Aorta (tissue), 5 donors: ENCODE data around the gene DVL2. TPM values are rescaled to one million over a fixed set of nuclear protein-coding genes. Genes with fewer than 3 reads are reported as not detected.

Experiments used
- ATAC-seq: fragments of 200-7000 bp; cut with Tn5 transposase; one replicate; pipeline ENCODE4 v1.9.1; 2022; ENCODE audit warnings: moderate library complexity; ENCODE audit not compliant: low FRiP score
- DNase-seq, 2 donors: peaks; one replicate each; pipeline ENCODE4 v3.0.0-alpha.2; 2020
- H3K27ac ChIP-seq, 2 donors: one replicate each; pipeline ENCODE4 v1.5.1; 2013; ENCODE audit warnings: low read length in 2 of 2, mild to moderate bottlenecking in 2 of 2, moderate library complexity in 2 of 2, control low read depth in 1 of 2, inconsistent platforms in 1 of 2, low read depth in 1 of 2
- H3K27me3 ChIP-seq, 2 donors: one replicate each; pipeline ENCODE4 v1.6.1; 2013; ENCODE audit warnings: control low read depth in 1 of 2, low read length in 1 of 2, mild to moderate bottlenecking in 1 of 2, moderate library complexity in 1 of 2; ENCODE audit not compliant: insufficient read depth in 2 of 2, control insufficient read depth in 1 of 2
- H3K36me3 ChIP-seq, 2 donors: one replicate each; pipeline ENCODE4 v1.6.1; 2013; ENCODE audit warnings: control low read depth in 1 of 2, low read length in 1 of 2, mild to moderate bottlenecking in 1 of 2; ENCODE audit not compliant: insufficient read depth in 2 of 2, control insufficient read depth in 1 of 2
- H3K4me1 ChIP-seq, 2 donors: one replicate each; pipeline ENCODE4 v1.6.1; 2013; ENCODE audit warnings: low read length in 2 of 2, control low read depth in 1 of 2, mild to moderate bottlenecking in 1 of 2, moderate library complexity in 1 of 2; ENCODE audit not compliant: insufficient read depth in 2 of 2, control insufficient read depth in 1 of 2
- H3K4me3 ChIP-seq, 2 donors: one replicate each; pipeline ENCODE4 v1.5.1; 2013; ENCODE audit warnings: low read length in 2 of 2, control low read depth in 1 of 2, mild to moderate bottlenecking in 1 of 2
- H3K9me3 ChIP-seq: one replicate; pipeline ENCODE4 v1.6.1; 2013; ENCODE audit warnings: mild to moderate bottlenecking, low read length; ENCODE audit not compliant: control insufficient read depth
- WGBS, 2 donors: extraction: QIAGEN DNeasy Blood & Tissue Kit; methylation state at CpG; one replicate each; pipeline ENCODE4 v1.1.7; 2013; 5-methylcytosine and 5-hydroxymethylcytosine counted together
- intact Hi-C, 2 donors: fragments of 100-400 bp; cut with DNase I; formaldehyde crosslinking; loops; one replicate each; pipeline versions ENCODE4 v1.14.2 to v1.15.0; 2022
- polyA plus RNA-seq, 2 donors: library from polyadenylated mRNA; stranded (reverse); fragments of 200-250 nt; gene quantifications; one replicate each; pipeline ENCODE4 v1.2.3, GENCODE V29; 2013
- total RNA-seq, 2 donors: library from RNA; stranded (reverse); fragmentation: NEBNext Ultra II Directional; extraction: Animal tissue kit (Norgen Biotek cat#: 25700); gene quantifications; one replicate each; pipeline ENCODE4 v1.2.1, GENCODE V29; 2021
- donor health status: healthy with polysubstance abuse.
- donor health status: Bipolar disorder and iron deficiency.
- donor health status: DM: no; HTN: no; CAD: no.
- donor health status: DM: no; HTN: no; CAD: no.
- donor health status: DM: yes; HTN: yes; CAD: no.

The DVL2 gene
- total and polyA plus RNA-seq, 4 donors = 10.0 to 45.6 (median 25.1) TPM

GRCh38 chr17:7224110-7224509 is 10.2 kb downstream of the DVL2 start:
- peaks cover 0 to 6% of the 10 kb centered on the region in 2 donors for H3K36me3 ChIP-seq

GRCh38 chr17:7223375-7223774 is 10.9 kb downstream of the DVL2 start:
- Histone ChIP-seq H3K27ac (no peak overlapping the region), H3K36me3 (peaks cover 0 to 6% of the 10 kb centered on the region in 2 donors), H3K27me3 (no peaks in the 10 kb centered on the region), H3K4me1 (no peaks in the 10 kb centered on the region), H3K9me3 (no peaks in the 10 kb centered on the region), H3K4me3 (no peak overlapping the region)
- intact Hi-C loops = no loop called here
- ATAC-seq (no peak), DNase-seq (no peak)
- 65 to 69% methylated on average over 4 of the region's 4 CpGs for WGBS, 2 donors

More at GRCh38 chr17:7224110-7224509, 10.2 kb downstream of the DVL2 start:
- DNase-seq = no peak
- ATAC-seq = no peak
- Histone ChIP-seq H3K27me3 (no peaks in the 10 kb centered on the region), H3K4me1 (no peaks in the 10 kb centered on the region), H3K9me3 (no peaks in the 10 kb centered on the region), H3K4me3 (no peak overlapping the region), H3K27ac (no peak overlapping the region)
- 61 to 74% methylated on average over 8 to 10 of the region's 10 CpGs for WGBS, 2 donors
- intact Hi-C loops = no loop called here

DNA sequence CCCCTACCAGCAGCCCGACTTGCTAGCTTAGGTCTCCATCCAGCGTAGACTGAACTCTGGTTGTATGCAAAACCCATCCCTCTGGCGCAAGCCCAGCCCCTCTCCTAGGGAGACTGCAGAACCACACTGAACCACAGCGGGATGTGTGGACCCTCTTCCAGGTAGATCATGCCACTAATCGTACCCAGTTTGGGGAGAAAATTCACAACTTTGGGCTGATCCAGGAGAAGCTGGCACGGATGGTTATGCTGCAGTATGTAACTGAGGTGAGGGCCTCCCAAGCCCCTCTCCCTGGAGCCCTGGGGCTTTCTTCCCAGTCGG is 11.4 kb downstream of the DVL2 start:
- peaks cover 0 to 6% of the 10 kb centered on the region in 2 donors for H3K36me3 ChIP-seq
- WGBS, 2 donors = 66% methylated on average over 7 of the region's 7 CpGs
- no peaks in the 10 kb centered on the region for H3K9me3 ChIP-seq
- H3K4me1 ChIP-seq = no peaks in the 10 kb centered on the region
- no peaks in the 10 kb centered on the region for H3K27me3 ChIP-seq
- ATAC-seq (no peak), DNase-seq (no peak)
- no peak overlapping the region for H3K4me3 ChIP-seq
- no peak overlapping the region for H3K27ac ChIP-seq
- intact Hi-C loops = no loop called here

GRCh38 chr17:7222093-7222971 is 12.0 kb downstream of the DVL2 start:
- Histone ChIP-seq H3K4me3 (no peak overlapping the region), H3K36me3 (peaks cover 0 to 6% of the 10 kb centered on the region in 2 donors), H3K9me3 (no peaks in the 10 kb centered on the region), H3K27ac (no peak overlapping the region), H3K27me3 (no peaks in the 10 kb centered on the region), H3K4me1 (no peaks in the 10 kb centered on the region)
- ATAC-seq (no peak), DNase-seq (no peak)
- intact Hi-C loops = no loop called here
- WGBS, 2 donors = 71 to 75% methylated on average over 15 of the region's 15 CpGs

GRCh38 chr17:7221278-7222092 is 12.8 kb downstream of the DVL2 start:
- Histone ChIP-seq H3K27ac (no peak overlapping the region), H3K36me3 (peaks cover 0 to 6% of the 10 kb centered on the region in 2 donors)
- intact Hi-C loops = no loop called here

DNA sequence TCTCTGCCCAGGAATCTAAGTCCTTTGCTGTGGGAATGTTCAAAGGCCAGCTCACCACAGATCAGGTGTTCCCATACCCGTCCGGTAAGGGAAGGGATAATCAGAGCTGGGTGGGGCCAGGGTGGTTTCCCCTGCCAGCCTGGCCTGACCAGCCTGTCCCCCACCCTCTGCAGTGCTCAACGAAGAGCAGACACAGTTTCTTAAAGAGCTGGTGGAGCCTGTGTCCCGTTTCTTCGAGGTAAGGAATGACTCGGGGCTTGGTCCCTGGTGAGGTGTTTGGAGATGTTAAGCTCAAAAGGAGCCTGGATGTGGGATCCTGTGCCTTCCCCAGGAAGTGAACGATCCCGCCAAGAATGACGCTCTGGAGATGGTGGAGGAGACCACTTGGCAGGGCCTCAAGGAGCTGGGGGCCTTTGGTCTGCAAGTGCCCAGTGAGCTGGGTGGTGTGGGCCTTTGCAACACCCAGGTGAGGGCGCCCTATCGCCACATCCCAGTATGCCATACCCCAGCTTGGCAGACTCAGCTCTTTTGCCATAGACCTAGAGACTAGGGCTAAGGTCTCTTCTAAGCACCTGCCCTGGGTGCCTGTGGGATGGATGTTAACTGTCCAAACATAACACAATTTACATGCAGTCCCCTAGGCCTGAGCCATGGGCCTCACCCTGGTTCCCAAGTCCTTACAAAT is 13.6 kb downstream of the DVL2 start:
- peaks cover 0 to 6% of the 10 kb centered on the region in 2 donors for H3K36me3 ChIP-seq
- intact Hi-C loops = no loop called here
- no peaks in the 10 kb centered on the region for H3K9me3 ChIP-seq
- H3K27me3 ChIP-seq = no peaks in the 10 kb centered on the region
- H3K4me1 ChIP-seq = no peaks in the 10 kb centered on the region
- WGBS, 2 donors = 13 to 16% methylated on average over 11 of the region's 11 CpGs
- ATAC-seq (peak; percentile 9), DNase-seq (peak; percentile 75 to 78)
- H3K27ac ChIP-seq = peak overlapping the region in 1 of 2 donors; percentile 89
- peak overlapping the region in 1 of 2 donors; percentile 56 for H3K4me3 ChIP-seq

More at GRCh38 chr17:7221278-7222092, 12.8 kb downstream of the DVL2 start:
- H3K4me1 ChIP-seq = no peaks in the 10 kb centered on the region
- H3K27me3 ChIP-seq = no peaks in the 10 kb centered on the region
- H3K9me3 ChIP-seq = no peaks in the 10 kb centered on the region
- WGBS, 2 donors = 58 to 60% methylated on average over 10 of the region's 10 CpGs
- no peak for ATAC-seq
- H3K4me3 ChIP-seq = no peak overlapping the region
- no peak for DNase-seq

- WGBS, 2 donors = 0 to 1% methylated on average over 42 to 63 of the region's 63 CpGs
- Histone ChIP-seq H3K27ac (peak within 1 kb of the TSS; percentile 23 to 89), H3K4me3 (peak within 1 kb of the TSS; percentile 22 to 56), H3K4me1 (no peaks in the 10 kb centered on the region), H3K27me3 (no peaks in the 10 kb centered on the region), H3K36me3 (peaks cover 0 to 6% of the 10 kb centered on the region in 2 donors), H3K9me3 (no peaks in the 10 kb centered on the region)
- DNase-seq = peak; percentile 96 to 99
- ATAC-seq = peak; percentile 92
- intact Hi-C loops = no loop called here
These were observed 14.3 kb downstream of the DVL2 start, which contains the start of the genes ACADVL and DLG4 for GRCh38 chr17:7219812-7220592. Gene ACADVL (plus strand): TSS chr17:7219938. CDS start chr17:7219985, 47 bp downstream. Gene DLG4 (minus strand): TSS chr17:7219836.
